Measurements from ENCODE around the gene FSIP1.
A peak's percentile ranks its signal among the peaks of the same experiment; 100 is the strongest.

Gene FSIP1

DNA sequence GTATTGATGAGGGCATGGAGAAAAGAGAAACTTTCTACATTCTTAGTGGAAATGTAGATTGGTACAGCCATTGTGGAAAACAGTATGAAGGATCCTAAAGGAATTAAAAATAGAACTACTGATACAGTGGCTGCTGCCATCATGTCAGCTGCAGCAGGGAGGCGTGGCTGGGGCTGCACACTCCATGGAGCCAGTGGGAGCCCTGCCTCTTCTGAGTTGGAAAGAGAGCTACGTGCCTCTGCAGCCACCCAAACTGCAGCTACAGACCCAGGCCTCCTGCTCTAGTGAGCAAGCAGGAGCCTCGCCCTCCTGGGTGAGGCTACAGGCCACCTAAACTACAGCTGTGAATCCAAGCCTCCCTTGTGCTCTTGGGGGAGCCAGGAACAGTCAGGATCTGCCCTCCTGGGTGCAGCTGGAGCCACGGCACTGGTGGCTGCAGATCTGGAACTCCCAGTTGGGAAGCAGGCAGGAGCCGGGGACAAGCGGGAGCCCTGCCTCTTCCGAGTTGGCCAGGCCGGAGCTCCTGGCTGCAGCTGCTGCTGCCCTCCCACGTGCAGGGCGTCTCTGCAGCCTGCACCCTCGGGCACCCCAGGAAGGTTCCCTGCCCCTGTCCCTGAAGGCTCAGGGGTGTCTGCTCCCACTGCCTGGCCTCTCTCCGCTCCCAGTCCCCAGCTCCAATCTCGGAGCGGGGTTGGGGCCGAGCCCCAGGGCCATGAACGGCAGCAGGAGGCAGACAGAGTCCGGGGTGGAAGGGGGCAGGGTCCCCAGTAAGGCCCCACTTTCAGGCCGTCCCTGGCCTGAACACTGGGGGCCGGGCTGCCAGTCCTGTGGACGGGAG lies 137.3 kb downstream of the FSIP1 start:
- DNase-seq (ENCODE audit: low spot score): no peak

DNA sequence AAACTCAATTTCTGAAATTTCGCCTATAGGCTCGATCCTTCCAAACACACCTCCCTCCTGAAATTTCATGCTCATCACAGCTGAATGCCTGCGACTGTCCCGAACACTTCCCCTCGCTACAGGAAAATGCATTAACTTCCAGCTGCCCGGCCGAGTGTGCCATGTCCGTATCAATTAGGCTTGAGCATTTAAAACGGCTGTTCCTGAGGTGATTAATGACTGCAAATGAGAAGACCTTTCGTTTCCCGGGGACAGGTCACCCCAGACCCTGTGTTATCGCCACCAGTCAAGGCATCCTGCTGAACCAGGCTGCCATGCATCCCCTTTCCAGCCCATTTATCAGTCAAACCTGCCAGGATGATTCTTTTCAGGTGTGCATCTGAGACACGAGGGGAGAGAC lies 138.5 kb downstream of the FSIP1 start:
- no peak for DNase-seq (ENCODE audit: low spot score)

DNA sequence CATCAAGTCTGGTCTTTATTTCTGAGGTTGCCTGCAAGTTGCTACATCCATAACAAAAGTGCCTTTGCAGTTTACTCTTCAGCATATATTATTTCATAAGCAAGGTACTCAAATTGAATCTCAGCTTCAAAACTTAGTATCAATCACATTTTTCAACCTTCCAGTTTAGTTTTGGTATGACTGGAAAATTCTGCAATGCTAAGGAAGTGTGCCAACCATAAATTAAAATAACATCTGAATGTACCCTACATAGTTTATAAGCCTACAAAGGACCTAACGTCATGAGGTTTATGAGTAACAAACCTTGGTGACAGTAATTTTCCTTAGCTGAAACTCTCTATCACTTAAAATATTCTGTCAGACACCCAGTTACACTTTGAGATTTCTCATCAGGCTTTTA lies 138.9 kb downstream of the FSIP1 start:
- peak; percentile 47 for DNase-seq (ENCODE audit: low spot score)

DNA sequence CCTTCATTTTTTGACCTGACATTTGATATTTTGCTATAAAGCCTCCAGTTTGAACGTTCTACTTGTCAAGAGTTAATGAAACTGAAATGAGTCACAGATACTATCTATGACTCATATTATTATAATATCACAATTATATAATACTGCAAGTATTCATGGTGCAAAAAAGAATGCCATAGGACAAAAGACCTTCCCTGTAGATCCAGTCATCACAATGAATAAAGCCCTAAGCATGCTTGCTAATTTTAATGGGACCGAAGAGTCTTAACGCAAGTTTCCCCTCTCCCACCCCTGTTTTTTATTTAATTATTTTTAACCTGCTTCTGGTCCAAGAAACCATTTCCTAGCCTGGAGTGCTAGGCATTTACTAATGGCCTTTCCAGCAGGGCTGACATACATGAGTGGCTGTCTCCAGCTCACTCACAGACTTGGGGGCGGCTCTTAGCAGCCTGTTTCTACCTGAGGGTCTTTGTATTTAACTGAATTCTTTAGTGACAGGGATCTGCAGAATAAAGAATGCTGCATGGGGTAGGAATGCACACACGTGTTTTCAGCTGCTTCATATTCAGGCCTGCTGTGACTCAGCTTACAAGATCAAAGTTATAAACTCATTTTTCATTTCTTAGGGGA lies 140.5 kb downstream of the FSIP1 start:
- DNase-seq (ENCODE audit: low spot score): peak; percentile 62

DNA sequence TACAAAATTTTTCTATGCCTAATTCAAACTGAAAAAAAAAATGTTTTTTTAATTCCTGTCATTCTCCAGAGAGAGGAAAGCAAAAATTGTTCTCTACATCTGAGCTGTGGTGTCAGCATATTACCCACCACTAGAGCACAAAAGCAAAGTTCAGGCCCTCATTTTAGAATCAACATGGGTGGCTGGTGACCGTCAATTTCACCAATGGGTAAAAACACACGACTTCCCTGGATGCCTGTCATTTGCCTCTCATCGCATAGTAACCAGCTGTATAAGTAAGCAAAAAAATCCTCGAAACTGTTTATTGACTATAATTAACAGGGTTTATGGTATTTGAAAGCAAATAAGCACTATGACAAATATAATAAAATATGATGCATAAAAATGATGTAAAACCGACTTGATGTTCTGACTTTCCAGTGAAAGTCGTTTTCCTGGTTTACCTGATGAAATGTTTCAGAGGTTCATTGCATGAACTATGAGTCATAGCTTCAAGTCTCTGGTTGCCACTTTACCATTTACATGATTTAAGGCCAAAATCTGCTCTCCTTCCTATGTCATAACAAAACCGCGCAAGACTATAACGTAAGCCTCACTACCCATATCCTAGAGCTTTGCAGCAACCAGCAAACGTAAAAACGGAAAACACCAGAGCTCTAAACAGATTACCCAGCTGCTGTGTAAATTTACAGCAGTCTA lies 141.3 kb downstream of the FSIP1 start:
- peak; percentile 20 for DNase-seq (ENCODE audit: low spot score)

DNA sequence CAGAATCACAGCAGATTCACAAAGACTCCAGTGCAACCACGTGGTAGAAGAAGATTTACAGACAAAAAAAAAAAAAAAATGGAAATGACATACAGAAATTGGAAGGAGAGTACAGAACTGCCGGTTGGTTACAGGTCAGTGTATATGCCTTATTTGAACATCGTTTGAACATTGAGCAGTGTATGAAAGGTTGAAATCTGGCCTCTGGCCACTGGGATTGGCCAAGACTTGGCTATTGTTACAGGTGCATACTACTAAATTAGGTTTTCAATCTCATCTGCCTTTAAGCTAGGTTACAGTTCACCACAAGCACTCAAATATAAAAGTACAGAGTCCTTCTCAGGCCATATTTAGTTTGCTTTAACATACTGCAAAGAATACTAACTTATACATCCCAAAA lies 142.0 kb downstream of the FSIP1 start:
- DNase-seq (ENCODE audit: low spot score): no peak

DNA sequence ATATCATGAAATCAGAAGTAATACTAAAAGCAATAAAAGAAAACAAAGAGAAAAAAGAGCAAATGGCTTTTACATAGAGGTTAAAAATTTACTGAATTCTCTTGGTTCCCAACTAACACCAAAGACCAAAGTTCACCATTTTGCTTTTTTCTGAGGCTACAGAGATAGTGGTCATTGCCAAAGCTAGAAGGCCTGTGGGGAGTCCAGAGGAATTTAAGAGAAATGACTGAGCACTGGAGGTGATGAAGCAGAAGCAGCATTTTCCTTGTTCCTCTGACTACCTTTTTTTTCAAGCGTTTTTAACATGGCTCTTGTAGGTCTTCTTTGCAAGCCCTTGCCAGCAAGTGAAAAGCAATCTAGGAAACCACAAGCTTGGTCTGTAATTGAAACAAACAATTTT lies 143.6 kb downstream of the FSIP1 start:
- no peak for DNase-seq (ENCODE audit: low spot score)

DNA sequence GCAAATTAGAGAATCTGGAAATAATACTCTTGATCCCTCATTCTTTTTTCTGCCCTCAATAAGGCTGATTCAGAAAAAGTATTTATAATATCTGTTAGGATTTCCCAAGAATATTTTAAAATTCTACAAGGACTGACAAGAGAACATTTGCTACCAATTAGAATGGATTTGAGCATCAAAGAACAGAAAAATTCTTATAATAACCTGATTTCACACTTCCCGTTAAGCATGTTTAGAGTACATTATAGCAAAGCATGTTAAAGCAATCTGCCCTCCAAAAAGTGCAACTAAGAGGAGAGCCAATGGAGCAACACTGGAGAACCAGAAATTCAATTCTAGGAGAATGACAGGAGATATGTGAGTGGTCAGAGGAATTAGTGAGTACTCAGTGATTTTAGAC lies 144.6 kb downstream of the FSIP1 start:
- no peak for DNase-seq (ENCODE audit: low spot score)

DNA sequence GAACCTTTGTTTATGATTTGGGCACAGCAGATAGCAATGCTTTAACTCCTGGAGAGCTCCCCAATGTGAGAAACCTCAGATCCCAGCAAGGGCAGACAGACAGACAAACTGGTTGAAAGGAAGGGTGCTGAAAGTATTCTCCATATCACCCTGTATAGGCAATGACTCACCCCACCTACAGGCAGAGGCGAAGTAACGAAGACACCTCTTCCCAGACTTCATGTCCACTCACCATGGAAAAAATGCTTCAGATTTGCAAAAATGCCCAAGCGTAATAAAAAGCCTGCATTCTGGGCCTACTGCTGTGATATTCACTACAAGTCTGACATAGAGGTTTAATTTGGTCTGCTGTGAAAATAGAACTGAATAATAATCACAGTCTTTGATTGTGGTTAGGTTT lies 151.3 kb downstream of the FSIP1 start:
- DNase-seq (ENCODE audit: low spot score): no peak

DNA sequence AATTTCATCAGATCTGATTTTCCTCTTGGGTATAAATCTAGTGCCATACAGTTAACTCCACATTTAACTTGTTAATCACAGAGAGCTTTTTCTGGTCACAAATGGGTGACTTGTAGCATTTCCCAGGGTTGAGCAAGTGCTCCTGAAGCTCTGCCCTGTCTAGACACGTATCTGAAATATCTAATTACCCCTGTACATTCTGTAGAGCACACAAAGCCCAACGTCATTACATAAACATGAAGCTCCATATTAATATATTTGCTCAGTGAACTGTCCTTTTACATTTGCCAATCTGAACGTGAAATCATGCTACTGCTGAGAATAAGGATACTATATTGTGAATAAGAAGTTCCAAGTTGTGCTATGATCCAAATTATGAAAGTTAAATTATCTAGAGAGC lies 152.7 kb downstream of the FSIP1 start:
- no peak for DNase-seq (ENCODE audit: low spot score)

DNA sequence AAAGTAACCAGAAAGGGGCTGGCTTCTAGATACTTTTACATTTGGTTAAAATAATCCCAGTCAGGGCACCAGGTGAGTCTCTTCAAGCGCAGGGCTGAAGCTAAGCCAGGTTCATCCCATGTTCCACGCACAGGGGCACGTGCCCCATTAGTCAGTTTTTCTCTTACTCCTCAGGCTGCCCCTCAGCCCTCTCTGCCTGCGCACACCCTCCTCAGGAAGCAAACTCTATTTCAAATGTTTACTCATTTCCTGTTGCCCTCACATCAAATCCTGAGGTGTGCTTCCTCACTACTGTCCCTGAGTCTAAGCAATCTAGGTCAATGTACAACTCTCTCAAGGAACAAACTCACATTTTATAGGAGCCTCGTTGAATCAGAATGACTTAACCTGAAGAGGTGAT lies 153.3 kb downstream of the FSIP1 start:
- DNase-seq (ENCODE audit: low spot score): no peak

DNA sequence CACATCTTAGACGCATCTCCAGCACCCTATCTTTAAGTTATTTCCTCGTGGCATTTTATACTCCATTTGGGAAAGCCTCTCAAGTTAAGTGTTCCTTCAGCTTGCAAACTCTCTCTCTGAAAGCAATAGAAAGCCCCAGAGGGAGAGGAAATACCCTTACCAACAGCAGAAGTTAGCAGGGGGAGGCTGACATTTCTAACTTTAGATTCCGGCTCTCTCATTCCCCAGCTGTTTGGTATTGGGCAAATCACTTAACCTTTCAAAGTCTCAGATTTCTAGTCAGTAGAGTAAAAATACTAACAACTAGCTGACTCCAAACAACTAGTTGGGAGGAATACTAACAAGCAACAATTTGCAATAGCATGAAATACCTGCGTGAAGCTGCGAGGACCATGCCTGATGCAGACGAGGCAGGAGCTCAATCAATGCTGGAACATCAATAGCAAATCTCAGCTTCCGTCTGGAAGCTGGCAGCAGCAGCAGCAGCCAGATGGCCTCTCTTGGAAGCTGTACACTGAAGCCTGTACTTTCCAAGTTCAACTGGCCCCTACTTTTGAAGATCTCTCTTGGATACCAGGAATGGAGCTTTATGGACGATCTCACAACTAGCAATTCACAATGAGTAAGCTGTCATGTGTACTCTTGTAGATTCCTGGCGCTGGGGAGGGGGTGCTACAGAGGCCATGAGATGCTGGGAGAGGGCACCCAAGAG lies 153.9 kb downstream of the FSIP1 start:
- DNase-seq (ENCODE audit: low spot score): no peak

DNA sequence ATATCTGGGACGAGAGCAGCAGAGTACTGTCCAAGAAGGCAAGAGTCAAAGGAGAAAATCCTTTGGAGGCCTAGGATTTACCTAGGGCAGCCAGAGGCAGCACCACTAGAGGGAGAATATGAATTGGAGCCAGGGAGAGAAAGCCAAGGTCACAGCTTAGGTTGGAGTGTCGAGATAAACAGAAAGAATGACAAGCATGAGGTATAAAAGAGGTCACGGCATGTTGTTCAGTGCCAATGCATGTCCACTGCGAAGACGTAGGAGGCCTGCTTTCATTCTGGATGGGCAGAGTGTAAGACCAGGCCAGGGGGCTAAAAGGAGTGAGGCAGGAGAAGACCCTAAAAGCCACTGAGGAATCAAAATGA lies 154.5 kb downstream of the FSIP1 start:
- no peak for DNase-seq (ENCODE audit: low spot score)

DNA sequence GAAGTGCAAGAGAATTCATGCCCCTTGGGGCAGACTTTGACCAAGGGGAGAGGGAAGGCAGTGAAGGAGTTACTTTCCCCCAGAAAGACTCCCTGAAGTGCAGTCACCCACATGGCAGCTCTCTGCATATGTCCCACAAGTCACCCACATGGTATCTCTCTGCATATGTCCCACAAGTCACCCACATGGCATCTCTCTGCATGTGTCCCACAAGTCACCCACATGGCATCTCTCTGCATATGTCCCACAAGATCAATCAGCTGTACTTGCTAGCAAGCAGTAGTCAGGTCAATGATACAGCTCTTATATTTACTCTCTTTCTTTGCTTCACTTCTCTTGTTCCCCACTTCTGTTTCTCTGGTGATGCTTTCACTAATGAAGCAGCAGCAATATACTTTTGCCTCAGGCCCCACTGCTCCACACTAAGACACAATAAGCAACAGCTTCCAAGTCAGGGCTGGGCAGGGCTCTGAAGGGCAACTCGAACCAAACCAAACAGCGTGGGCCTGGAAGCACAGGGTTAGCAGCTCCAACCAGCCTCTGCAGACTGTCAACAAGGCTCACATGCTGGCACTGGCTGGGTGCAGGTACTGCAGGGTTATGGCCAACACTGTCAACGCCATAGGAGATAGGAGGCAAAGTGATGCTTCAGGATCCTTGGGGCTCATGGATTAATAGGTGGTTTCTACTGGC lies 155.0 kb downstream of the FSIP1 start:
- no peak for DNase-seq (ENCODE audit: low spot score)

DNA sequence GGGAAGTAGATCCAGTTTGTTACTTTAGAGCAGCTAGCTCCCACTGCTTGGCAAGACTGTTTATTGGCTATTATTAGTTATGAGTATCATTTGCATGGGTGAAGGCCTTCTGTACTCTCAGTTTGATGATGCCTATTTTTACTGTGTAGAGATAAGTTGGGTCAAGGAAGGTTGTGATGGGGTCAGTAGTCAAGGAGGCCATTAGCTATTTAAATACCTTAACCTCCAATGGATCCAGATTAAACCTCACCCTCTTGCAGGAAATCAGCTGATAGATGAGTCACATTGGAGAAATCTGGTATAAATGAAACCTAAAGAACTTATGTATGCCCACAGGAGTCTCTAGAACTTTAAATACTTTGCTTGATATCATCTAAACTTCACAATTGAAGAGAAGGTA lies 156.8 kb downstream of the FSIP1 start:
- no peak for DNase-seq (ENCODE audit: low spot score)

DNA sequence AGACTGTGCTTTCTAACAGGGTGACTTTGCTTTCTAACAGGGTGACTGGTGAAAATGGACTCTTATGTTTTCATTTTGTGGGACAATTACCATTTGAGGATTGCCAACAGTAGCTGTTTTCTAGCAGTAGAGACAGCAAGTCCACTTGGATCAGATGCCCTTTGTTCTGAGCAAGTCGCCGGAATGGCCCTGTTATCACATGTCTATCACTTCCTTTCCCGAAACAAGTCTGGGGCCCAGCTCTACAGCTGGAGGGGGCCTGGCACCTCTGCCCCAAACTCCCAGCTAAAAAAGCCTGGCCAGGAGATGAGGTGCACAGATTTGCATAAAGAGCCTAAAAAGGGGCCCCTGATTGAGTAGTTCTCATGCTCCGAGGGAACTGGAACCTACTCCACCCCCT lies 157.2 kb downstream of the FSIP1 start:
- DNase-seq (ENCODE audit: low spot score): no peak

DNA sequence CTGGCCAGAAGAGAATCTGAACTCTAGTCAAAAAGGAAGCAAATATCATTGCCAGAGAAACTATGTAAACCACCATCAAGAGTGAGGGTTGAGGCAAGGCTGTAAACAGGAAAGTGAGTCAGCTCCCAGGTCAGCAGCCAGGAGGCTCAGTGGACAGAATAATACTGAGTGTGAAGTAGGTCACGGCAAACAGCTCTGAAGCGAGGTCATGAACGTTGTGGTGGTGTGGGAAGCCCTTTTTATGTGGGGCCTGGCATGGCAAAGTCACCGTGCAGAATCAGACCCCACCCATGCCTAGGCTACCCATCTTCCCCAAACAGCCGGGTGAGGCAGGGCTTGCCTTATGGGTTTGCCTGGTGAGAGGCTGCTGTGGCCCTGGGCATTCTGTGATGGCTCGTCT lies 157.8 kb downstream of the FSIP1 start:
- no peak for DNase-seq (ENCODE audit: low spot score)

DNA sequence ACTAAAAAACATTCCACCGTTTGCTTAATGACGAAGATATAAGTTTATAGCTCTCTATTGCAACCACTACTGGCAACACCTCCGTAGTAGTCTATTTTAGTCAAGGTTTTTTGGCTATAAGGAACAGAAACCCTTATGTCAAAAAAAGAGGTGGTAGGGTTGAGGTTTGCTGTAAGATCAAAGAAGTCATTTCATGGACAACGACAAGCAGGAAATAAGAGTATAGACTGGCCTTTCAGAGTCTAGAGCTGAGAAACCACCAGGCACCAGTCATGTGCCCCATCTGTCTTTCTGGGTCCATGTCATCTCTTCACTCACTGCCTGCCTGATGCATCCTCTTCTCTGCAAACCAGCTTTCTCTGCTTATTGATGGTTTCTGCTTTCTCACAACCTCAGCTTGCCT lies 159.1 kb downstream of the FSIP1 start:
- DNase-seq (ENCODE audit: low spot score): no peak

DNA sequence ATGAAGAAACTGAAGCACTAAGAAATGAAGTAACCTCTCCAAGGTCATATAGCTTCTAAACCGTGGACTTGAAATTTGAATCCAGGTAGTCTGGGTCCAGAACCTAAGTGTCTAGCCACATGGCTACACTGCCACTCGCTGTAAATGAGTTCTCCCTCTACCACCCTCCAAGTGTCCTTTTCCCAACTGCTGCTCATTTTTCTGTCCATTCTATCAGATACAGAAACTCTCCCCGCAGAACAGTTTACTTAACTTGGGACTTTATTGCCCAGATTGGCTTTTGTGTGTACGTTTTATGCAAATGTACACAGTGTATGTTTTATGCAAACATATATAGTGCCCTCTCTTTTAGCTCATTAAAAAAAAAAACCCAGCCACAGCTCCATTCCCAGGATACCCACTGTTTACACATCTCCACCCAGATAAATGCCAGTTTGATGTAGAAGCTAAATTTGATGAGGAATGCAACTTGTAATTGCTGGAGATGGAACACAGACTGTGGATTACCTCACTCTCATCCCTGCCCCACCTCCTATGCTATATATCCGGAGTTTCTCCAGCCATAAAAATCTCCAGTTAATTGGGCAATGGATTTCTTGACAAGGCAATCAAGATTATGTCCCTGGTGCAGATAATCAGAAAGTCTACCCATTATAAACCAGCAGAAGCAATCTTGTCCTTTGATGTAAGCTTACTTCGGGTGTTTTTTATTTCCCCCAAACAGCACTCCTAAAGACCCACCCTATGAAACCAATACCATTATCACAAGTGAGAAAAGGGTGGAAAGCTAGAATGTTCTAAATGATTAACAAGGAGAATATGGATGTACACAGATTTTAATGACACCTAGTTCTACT lies 159.8 kb downstream of the FSIP1 start:
- DNase-seq (ENCODE audit: low spot score): no peak

DNA sequence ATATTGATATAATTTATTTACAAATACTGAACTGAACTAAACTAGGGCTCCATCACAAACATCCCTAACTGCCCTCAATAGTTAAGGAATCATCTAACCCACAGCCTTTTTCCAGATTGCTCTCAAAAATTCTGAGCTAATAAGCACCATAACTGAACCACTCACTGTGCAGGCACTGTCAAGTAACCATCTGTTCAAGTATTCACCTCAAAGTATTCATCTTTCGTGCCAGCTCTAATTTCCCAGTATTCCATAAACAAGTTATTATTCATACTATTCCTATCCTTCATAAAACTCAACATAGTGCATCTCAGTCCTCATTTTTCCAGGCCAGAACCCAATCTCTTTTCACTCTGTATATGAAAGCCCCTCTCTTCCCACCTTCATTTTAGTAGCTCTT lies 160.7 kb downstream of the FSIP1 start:
- no peak for DNase-seq (ENCODE audit: low spot score)

DNA sequence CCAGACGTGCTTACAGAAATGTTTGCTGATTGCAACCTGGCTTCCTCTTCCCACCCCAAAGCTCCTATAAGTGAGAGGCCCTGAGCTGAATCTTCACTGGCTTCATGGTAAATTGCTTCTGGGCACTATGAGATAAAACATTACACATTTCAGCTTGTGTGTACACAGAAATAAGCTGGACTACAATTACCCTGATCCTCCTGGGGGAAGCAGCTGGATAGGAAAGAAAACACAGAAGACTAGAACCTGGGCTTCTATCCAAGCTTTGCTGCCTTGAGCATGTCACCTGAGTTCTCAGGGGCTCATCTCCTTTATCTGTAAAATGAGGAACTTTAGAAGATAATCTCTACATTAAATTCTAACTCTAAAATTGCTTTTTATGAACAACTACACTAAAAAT lies 161.4 kb downstream of the FSIP1 start:
- DNase-seq (ENCODE audit: low spot score): no peak
